ENCODE results near the gene FBXL22. TPM values are rescaled to one million over a fixed set of nuclear protein-coding genes. Genes with fewer than 3 reads are reported as not detected.

Gene FBXL22
- total and polyA plus RNA-seq, 7 experiments from 2014 or later: 0.94 to 3.3 (median 1.6) TPM

- CTCF ChIA-PET: interaction anchor here (0.5 to 6.5 kb wide), 7 partner anchors 10 to 758 kb away, joined by 3 to 40 read pairs (median 4); partner anchors contain the start of gene USP3
- Mint-ChIP-seq H3K4me1 (peaks cover 39 to 70% (median 66%) of the 10 kb centered on the region in 7 donors), H3K27me3 (no peaks in the 10 kb centered on the region), H3K4me3 (peak overlapping the region; percentile 91 to 99 (median 94)), H3K27ac (peak overlapping the region; percentile 90 to 96 (median 93)), H3K9me3 (peaks cover 0 to 4% (median 0%) of the 10 kb centered on the region in 11 donors), H3K36me3 (peaks cover 0 to 9% (median 0%) of the 10 kb centered on the region in 5 donors)
- DNase-seq (peak; percentile 85 to 95 (median 90)), ATAC-seq (peak; percentile 93)
- POLR2A ChIA-PET: interaction anchor here (0.6 to 5.0 kb wide), 17 partner anchors 10 to 1117 kb away, joined by 3 to 65 read pairs (median 4); partner anchors contain the start of genes CIAO2A and USP3
- H3K27ac ChIP-seq (ENCODE audit: low read depth, low read length): peak overlapping the region; percentile 80
- H3K27me3 ChIP-seq (ENCODE audit: control insufficient read depth in 2 of 2, insufficient read depth in 2 of 2, low read length in 2 of 2): no peaks in the 10 kb centered on the region
- peaks cover 22 to 27% of the 10 kb centered on the region in 2 donors for H3K4me1 ChIP-seq (ENCODE audit: control insufficient read depth in 2 of 2, insufficient read depth in 2 of 2, low read length in 2 of 2)
- no peaks in the 10 kb centered on the region for H3K9me3 ChIP-seq (ENCODE audit: control insufficient read depth in 2 of 3, low read length in 3 of 3)
- no peaks in the 10 kb centered on the region for H3K36me3 ChIP-seq (ENCODE audit: control insufficient read depth in 2 of 3, insufficient read depth in 3 of 3, low read length in 3 of 3)
- peak overlapping the region; percentile 95 for H3K4me3 ChIP-seq (ENCODE audit: low read length)
- intact Hi-C loops (cut with micrococcal nuclease): loop anchor here (1.0 to 10.0 kb wide), 15 partner anchors 10 to 554 kb away; partner anchors contain the start of genes HERC1 (in 2 of the 2), USP3 (in 2 of the 2), APH1B (in 1 of the 2) and LACTB (in 1 of the 2)
Observed at GRCh38 chr15:63600616-63601025, 3.4 kb downstream of the FBXL22 start.

DNA sequence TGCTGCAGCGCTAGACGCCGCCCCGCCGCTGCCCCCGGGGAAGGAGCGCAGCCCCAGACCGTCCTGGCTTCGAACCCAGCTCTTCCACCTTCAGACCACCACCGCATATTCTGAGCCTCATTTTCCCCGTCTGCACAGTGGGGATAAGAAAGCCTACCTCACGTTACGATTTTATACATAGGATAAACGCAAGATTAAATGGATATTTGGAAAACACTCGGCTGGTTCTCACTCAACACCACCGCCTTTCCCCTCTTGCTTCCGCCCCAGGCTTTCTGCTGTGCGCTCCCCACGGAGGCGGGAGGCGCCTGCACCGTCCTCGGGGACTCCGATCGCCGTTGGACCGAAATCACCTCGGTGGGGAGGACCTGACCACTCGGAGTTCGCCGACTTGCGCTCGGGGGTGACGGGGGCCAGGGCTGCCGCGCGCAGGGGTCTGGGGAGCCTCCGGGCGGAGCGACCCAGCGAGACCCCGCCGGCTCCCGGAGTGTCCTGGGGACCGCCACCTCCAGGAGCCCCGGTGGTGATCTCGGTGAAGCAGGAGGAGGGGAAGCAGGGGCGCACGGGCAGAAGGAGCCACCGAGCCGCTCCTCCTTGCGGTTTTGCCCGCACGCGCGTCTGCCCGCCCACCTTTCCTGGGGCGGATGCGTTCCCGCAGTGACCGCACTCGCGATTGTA, 4.0 kb downstream of the FBXL22 start:
- Histone ChIP-seq H3K4me3 (ENCODE audit: low read length) (peak overlapping the region; percentile 86), H3K4me1 (ENCODE audit: control insufficient read depth in 2 of 2, insufficient read depth in 2 of 2, low read length in 2 of 2) (peaks cover 27 to 33% of the 10 kb centered on the region in 2 donors), H3K9me3 (ENCODE audit: control insufficient read depth in 2 of 3, low read length in 3 of 3) (no peaks in the 10 kb centered on the region), H3K27me3 (ENCODE audit: control insufficient read depth in 2 of 2, insufficient read depth in 2 of 2, low read length in 2 of 2) (no peaks in the 10 kb centered on the region), H3K36me3 (ENCODE audit: control insufficient read depth in 2 of 3, insufficient read depth in 3 of 3, low read length in 3 of 3) (no peaks in the 10 kb centered on the region), H3K27ac (ENCODE audit: low read depth, low read length) (peak overlapping the region; percentile 74)
- Mint-ChIP-seq H3K36me3 (peaks cover 0 to 11% (median 0%) of the 10 kb centered on the region in 5 donors), H3K27me3 (no peaks in the 10 kb centered on the region), H3K4me1 (peaks cover 40 to 70% (median 66%) of the 10 kb centered on the region in 7 donors), H3K9me3 (peaks cover 0 to 4% (median 0%) of the 10 kb centered on the region in 11 donors), H3K27ac (peak overlapping the region; percentile 90 to 96 (median 93)), H3K4me3 (peak overlapping the region; percentile 91 to 99 (median 94))
- DNase-seq (peak in 8 of 9 donors; percentile 61 to 73 (median 68)), ATAC-seq (peak; percentile 24)
- POLR2A ChIA-PET: interaction anchor here (0.6 to 5.0 kb wide), 19 partner anchors 9 to 1117 kb away, joined by 3 to 65 read pairs (median 4); partner anchors contain the start of genes CIAO2A, SNX1 and USP3
- CTCF ChIA-PET: interaction anchor here (1.1 to 2.7 kb wide), 5 partner anchors 9 to 466 kb away, joined by 3 to 14 read pairs (median 3); partner anchors contain the start of gene USP3
- intact Hi-C loops (cut with micrococcal nuclease): loop anchor here (1.0 to 10.0 kb wide), 11 partner anchors 9 to 554 kb away; partner anchors contain the start of genes HERC1 (in 2 of the 2), APH1B (in 1 of the 2), LACTB (in 1 of the 2) and SNX22 (in 1 of the 2)

DNA sequence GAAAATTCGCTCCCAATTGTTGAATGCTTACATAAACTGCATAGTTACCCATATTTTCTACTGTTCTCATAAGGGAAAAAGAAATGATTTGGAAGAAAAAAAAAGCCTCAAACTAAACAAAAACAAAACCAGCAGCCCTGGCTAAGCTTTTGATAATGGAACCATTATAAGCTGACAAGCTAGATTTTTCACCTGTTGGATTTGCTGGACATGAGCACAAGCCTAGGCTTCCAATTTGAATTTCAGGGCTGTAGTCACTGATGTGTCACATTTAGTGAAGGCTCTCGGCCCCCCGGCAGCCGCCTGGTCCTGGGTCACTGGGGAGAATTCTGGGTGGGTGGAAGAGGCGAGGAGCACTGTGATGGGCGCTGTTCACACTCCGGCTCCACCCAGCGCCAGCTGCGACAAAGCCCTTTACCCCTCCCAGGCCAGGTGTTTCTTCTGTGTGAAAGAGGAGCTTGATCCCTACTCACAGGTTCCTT, 4.6 kb downstream of the FBXL22 start:
- Mint-ChIP-seq H3K27me3 (no peaks in the 10 kb centered on the region), H3K4me3 (peak overlapping the region; percentile 91 to 99 (median 94)), H3K4me1 (peaks cover 36 to 69% (median 64%) of the 10 kb centered on the region in 7 donors), H3K36me3 (peaks cover 0 to 11% (median 0%) of the 10 kb centered on the region in 5 donors), H3K9me3 (peaks cover 0 to 4% (median 0%) of the 10 kb centered on the region in 11 donors), H3K27ac (peak overlapping the region; percentile 76 to 96 (median 93))
- Histone ChIP-seq H3K4me1 (ENCODE audit: control insufficient read depth in 2 of 2, insufficient read depth in 2 of 2, low read length in 2 of 2) (peaks cover 33 to 39% of the 10 kb centered on the region in 2 donors), H3K27me3 (ENCODE audit: control insufficient read depth in 2 of 2, insufficient read depth in 2 of 2, low read length in 2 of 2) (no peaks in the 10 kb centered on the region), H3K4me3 (ENCODE audit: low read length) (peak overlapping the region; percentile 86), H3K9me3 (ENCODE audit: control insufficient read depth in 2 of 3, low read length in 3 of 3) (no peaks in the 10 kb centered on the region), H3K36me3 (ENCODE audit: control insufficient read depth in 2 of 3, insufficient read depth in 3 of 3, low read length in 3 of 3) (no peaks in the 10 kb centered on the region), H3K27ac (ENCODE audit: low read depth, low read length) (peak overlapping the region; percentile 74)
- DNase-seq: peak in 4 of 9 donors; percentile 20 to 29 (median 26)
- no peak for ATAC-seq
- intact Hi-C loops (cut with micrococcal nuclease): loop anchor here (1.0 to 10.0 kb wide), 11 partner anchors 9 to 553 kb away; partner anchors contain the start of genes HERC1 (in 2 of the 2), APH1B (in 1 of the 2), LACTB (in 1 of the 2) and SNX22 (in 1 of the 2)
- POLR2A ChIA-PET: interaction anchor here (0.6 to 5.0 kb wide), 12 partner anchors 9 to 494 kb away, joined by 3 to 65 read pairs (median 4); partner anchors contain the start of genes CIAO2A, SNX1 and USP3
- CTCF ChIA-PET: interaction anchor here (0.8 to 1.4 kb wide), 3 partner anchors 8 to 466 kb away, joined by 3 to 4 read pairs (median 3); no protein-coding TSS in a partner anchor

GRCh38 chr15:63602595-63602994, 5.4 kb downstream of the FBXL22 start:
- ATAC-seq (no peak), DNase-seq (no peak)
- intact Hi-C loops (cut with micrococcal nuclease): loop anchor here (5.0 to 10.0 kb wide), 5 partner anchors 115 to 552 kb away; partner anchors contain the start of genes HERC1 (in 2 of the 2), APH1B (in 1 of the 2) and SNX22 (in 1 of the 2)
- peaks cover 0 to 4% (median 0%) of the 10 kb centered on the region in 3 experiments for H3K36me3 ChIP-seq (ENCODE audit: control insufficient read depth in 2 of 3, insufficient read depth in 3 of 3, low read length in 3 of 3)
- CTCF ChIA-PET: interaction anchor here (0.6 to 1.4 kb wide), 4 partner anchors 10 to 465 kb away, joined by 3 to 4 read pairs (median 3); no protein-coding TSS in a partner anchor
- H3K4me1 ChIP-seq (ENCODE audit: control insufficient read depth in 2 of 2, insufficient read depth in 2 of 2, low read length in 2 of 2): peaks cover 33 to 39% of the 10 kb centered on the region in 2 donors
- H3K4me3 ChIP-seq (ENCODE audit: low read length): no peak overlapping the region
- Mint-ChIP-seq H3K9me3 (peaks cover 0 to 4% (median 0%) of the 10 kb centered on the region in 11 donors), H3K27me3 (no peaks in the 10 kb centered on the region), H3K36me3 (peaks cover 0 to 11% (median 0%) of the 10 kb centered on the region in 5 donors), H3K4me1 (peaks cover 36 to 68% (median 58%) of the 10 kb centered on the region in 7 donors), H3K4me3 (peak overlapping the region; percentile 7 to 93 (median 75)), H3K27ac (peak overlapping the region in 8 of 9 donors; percentile 39 to 93 (median 80))
- POLR2A ChIA-PET: interaction anchor here (0.6 to 5.0 kb wide), 7 partner anchors 24 to 493 kb away, joined by 3 to 65 read pairs (median 4); partner anchors contain the start of genes CIAO2A, SNX1 and USP3
- H3K27ac ChIP-seq (ENCODE audit: low read depth, low read length): no peak overlapping the region
- no peaks in the 10 kb centered on the region for H3K27me3 ChIP-seq (ENCODE audit: control insufficient read depth in 2 of 2, insufficient read depth in 2 of 2, low read length in 2 of 2)
- no peaks in the 10 kb centered on the region for H3K9me3 ChIP-seq (ENCODE audit: control insufficient read depth in 2 of 3, low read length in 3 of 3)

DNA sequence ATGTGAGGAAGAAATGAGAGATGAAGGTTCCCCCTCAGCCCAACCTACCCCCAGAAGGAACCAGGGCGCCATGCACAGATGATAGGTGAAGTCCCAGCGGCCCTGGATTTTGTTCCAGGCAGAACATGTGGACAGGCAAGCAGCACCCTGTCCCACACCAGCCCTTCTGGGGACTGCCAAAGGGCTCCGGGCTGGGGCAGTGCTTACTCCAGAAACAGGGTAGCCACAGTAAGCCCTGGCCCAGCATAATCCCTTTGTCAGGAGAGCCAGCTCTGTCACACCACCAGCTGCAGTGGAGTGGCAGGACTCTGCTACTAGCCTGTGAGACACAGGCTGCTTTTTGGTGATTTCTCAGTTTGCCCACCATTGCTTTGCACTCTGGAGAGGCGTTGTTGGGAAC, 6.3 kb downstream of the FBXL22 start:
- peaks cover 0 to 4% (median 0%) of the 10 kb centered on the region in 11 donors for H3K9me3 Mint-ChIP-seq
- Histone ChIP-seq H3K4me1 (ENCODE audit: control insufficient read depth in 2 of 2, insufficient read depth in 2 of 2, low read length in 2 of 2) (peaks cover 33 to 39% of the 10 kb centered on the region in 2 donors), H3K9me3 (ENCODE audit: control insufficient read depth in 2 of 3, low read length in 3 of 3) (no peaks in the 10 kb centered on the region), H3K27ac (ENCODE audit: low read depth, low read length) (no peak overlapping the region), H3K36me3 (ENCODE audit: control insufficient read depth in 2 of 3, insufficient read depth in 3 of 3, low read length in 3 of 3) (peaks cover 0 to 13% (median 8%) of the 10 kb centered on the region in 3 experiments), H3K4me3 (ENCODE audit: low read length) (no peak overlapping the region), H3K27me3 (ENCODE audit: control insufficient read depth in 2 of 2, insufficient read depth in 2 of 2, low read length in 2 of 2) (no peaks in the 10 kb centered on the region)
- peak overlapping the region in 5 of 10 donors; percentile 4 to 93 (median 59) for H3K4me3 Mint-ChIP-seq
- H3K27me3 Mint-ChIP-seq: no peaks in the 10 kb centered on the region
- H3K4me1 Mint-ChIP-seq: peaks cover 33 to 73% (median 59%) of the 10 kb centered on the region in 7 donors
- DNase-seq (no peak), ATAC-seq (no peak)
- intact Hi-C loops (cut with micrococcal nuclease): loop anchor here (5.0 to 10.0 kb wide), 5 partner anchors 116 to 551 kb away; partner anchors contain the start of genes HERC1 (in 2 of the 2), APH1B (in 1 of the 2) and SNX22 (in 1 of the 2)
- peaks cover 5 to 15% (median 8%) of the 10 kb centered on the region in 5 donors for H3K36me3 Mint-ChIP-seq
- H3K27ac Mint-ChIP-seq: peak overlapping the region in 8 of 9 donors; percentile 39 to 93 (median 73)
- CTCF ChIA-PET: interaction anchor here (1.3 to 1.5 kb wide), 2 partner anchors 10 to 137 kb away, joined by 5 to 8 read pairs; no protein-coding TSS in a partner anchor
- POLR2A ChIA-PET: interaction anchor here (0.6 to 2.0 kb wide), 5 partner anchors 8 to 132 kb away, joined by 3 to 5 read pairs (median 4); no protein-coding TSS in a partner anchor
